OCI-LY1 (cell line): ENCODE data around the gene SIRT7.

ENCODE experiments used
- CTCF ChIP-seq: fragments of 200-600 bp; sonication (generic), shearing (Covaris generic); IDR thresholded peaks from 2 replicates; pipeline ENCODE4 v1.5.1; 2017; ENCODE audit warnings: mild to moderate bottlenecking, antibody characterized with exemption, low read length, moderate library complexity, mixed read lengths
- EZH2 ChIP-seq: fragments of 200-600 bp; sonication (generic), shearing (Covaris generic); IDR thresholded peaks from 2 replicates; pipeline ENCODE4 v1.8.0; 2017; ENCODE audit warnings: borderline replicate concordance, mixed run types, mild to moderate bottlenecking, antibody characterized with exemption, low read length, moderate library complexity, mixed read lengths

- TF ChIP-seq CTCF (no peak), EZH2 (no peak)
Observed at GRCh38 chr17:81933178-81933699, 15.3 kb upstream of the SIRT7 start.
